GM10266 (cell line): ENCODE data around the gene HABP2.

Experiments used
- DNase-seq: peaks from one replicate; pipeline ENCODE4 v3.0.0; 2012; ENCODE audit errors: extremely low spot score
- CTCF ChIP-seq: IDR thresholded peaks from 2 replicates; pipeline ENCODE4 v1.5.1; 2012; ENCODE audit warnings: mild to moderate bottlenecking, low read depth; ENCODE audit not compliant: control insufficient read depth, insufficient read depth; ENCODE audit errors: missing control alignments

HABP2 gene

GRCh38 chr10:113543107-113543955 lies 9.5 kb upstream of the HABP2 start:
- no peak for TF ChIP-seq CTCF
- no peak for DNase-seq

GRCh38 chr10:113544392-113544791 lies 8.5 kb upstream of the HABP2 start:
- no peak for TF ChIP-seq CTCF
- DNase-seq = no peak

- no peak for DNase-seq
- TF ChIP-seq CTCF = no peak
These were observed 5.4 kb upstream of the HABP2 start for GRCh38 chr10:113547426-113547825.

- no peak for DNase-seq
- TF ChIP-seq CTCF = no peak
These were observed 3.0 kb upstream of the HABP2 start for GRCh38 chr10:113549856-113550255.

GRCh38 chr10:113550365-113550764 lies 2.5 kb upstream of the HABP2 start:
- no peak for DNase-seq

GRCh38 chr10:113552014-113552413 lies 839 bp upstream of the HABP2 start:
- DNase-seq = no peak
- no peak for TF ChIP-seq CTCF

More at GRCh38 chr10:113550365-113550764, 2.5 kb upstream of the HABP2 start:
- TF ChIP-seq CTCF = no peak

GRCh38 chr10:113553149-113553548 lies 296 bp downstream of the HABP2 start:
- TF ChIP-seq CTCF = no peak

More at GRCh38 chr10:113553149-113553548, 296 bp downstream of the HABP2 start:
- no peak for DNase-seq
